Activated effector memory CD4-positive, alpha-beta T cell treated with anti-CD3 and anti-CD28 coated beads, Interleukin-2, amount 50 U/mL, for 16 hours (primary cell): Measurements from ENCODE around the gene SCN1B.

Experiments
- DNase-seq: peaks from one replicate; pipeline ENCODE4 v3.0.0-alpha.2; 2020

Gene SCN1B

DNA sequence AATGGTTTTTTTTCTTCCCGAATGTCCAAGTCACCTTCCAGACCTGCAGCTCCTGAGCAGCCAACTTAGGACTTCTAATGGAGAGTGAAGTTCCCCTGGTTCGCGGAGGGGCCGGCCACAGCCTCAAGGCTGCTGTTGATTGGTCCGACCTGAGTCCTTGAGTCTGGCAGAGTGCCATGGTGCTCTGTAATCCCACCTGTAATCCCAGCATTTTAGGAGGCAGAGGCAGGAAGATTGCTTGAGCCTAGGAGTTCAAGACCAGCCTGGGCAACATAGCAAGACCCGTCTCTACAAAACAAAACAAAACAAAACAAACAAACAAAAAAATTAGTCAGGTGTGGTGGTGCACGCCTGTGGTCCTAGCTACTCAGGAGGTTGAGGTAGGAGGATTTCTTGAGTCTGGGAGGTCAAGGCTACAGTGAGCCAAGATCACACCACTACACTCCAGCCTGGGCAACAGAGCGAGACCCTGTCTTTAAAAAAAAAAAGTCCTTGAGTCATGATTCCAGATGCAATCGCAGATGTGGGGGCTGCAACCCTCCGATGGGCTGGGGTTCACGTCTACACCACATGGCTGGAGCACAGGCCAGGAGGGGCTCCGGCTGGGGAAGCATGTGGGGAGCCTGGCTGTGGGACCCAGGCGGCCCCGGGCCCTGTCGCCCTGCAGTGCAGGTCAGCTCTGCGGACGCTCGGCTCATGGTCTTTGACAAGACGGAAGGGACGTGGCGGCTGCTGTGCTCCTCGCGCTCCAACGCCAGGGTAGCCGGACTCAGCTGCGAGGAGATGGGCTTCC lies 28.9 kb downstream of the SCN1B start:
- DNase-seq, result no peak

DNA sequence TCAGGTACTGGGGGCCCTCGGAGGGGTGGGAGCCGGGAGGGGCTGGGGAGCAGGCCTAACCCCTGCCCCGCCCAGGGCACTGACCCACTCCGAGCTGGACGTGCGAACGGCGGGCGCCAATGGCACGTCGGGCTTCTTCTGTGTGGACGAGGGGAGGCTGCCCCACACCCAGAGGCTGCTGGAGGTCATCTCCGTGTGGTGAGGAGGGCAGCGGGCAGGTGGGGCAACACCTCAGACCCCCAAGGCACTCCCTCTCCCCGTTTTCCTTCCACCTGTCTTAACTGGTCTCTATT lies 29.5 kb downstream of the SCN1B start:
- DNase-seq, result no peak

DNA sequence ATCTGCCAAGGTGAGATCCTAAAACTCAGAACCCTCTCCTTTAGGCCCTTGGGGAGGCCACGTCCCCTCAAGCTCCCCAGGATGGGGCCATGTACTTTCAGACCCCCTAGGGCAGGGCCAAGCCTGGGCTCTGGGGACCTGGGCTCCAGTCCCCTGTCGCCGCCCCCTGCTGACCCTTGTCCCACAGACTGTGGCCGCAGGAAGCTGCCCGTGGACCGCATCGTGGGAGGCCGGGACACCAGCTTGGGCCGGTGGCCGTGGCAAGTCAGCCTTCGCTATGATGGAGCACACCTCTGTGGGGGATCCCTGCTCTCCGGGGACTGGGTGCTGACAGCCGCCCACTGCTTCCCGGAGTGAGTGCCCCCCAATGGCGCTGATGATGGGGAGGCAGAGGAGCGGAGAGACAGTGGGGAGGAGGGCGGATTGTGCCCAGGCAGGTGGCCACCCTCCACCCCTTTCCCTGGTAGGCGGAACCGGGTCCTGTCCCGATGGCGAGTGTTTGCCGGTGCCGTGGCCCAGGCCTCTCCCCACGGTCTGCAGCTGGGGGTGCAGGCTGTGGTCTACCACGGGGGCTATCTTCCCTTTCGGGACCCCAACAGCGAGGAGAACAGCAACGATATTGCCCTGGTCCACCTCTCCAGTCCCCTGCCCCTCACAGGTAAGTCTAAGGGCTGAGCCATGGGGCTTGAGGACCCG lies 30.0 kb downstream of the SCN1B start:
- DNase-seq, result no peak

DNA sequence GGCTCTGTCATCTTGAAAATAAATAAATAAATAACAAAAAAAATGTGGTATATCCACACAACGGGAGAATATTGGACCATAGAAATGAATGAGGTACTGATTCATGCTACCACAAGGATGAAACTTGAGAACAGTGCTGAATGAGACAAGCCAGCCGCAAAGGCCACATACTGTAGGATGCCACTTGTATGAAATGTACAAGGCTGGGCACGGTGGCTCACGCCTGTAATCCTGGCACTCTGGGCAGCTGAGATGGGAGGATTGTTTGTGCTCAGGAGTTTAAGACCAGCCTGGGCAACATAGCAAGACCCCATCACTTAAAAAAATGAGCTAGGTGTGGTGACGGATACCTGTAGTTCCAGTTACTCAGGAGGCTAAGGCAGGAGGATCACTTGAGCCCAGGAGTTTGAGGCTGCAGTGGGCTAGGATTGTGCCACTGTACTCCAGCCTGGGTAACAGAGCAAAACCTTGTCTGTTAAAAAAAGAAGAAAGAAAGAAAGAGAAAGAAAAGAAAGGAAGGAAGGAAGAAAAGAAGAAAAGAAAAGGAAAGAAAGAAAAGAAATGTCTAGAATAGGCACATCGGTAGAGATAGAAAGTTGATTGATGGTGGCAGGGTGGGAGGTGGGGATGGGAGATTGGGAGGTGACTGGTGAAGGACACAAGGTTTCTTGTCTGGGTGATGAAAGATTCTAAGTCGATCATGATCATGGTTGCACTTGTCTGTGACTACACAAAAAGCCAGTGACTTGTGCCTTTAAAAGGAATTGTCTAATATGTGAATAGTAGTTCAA lies 31.5 kb downstream of the SCN1B start:
- DNase-seq, result no peak

DNA sequence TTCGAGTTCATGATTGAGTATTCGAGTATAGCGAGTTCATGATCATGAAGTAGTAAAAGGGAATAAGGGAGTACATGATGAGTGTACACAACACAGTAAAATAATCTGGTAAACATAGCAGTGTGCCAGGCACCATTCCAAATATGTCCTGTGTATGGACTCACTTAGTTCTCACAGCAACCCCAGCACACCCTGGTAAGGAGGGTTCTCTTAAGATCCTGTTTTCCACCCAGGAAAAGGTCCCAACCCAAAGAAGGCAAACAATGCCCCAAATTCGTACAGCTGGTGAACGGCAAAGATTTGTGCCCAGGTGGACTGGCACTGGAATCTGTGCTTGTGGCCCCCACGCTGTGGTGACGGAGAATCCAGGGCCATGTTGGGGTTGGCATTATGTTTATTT lies 32.7 kb downstream of the SCN1B start:
- no peak for DNase-seq

DNA sequence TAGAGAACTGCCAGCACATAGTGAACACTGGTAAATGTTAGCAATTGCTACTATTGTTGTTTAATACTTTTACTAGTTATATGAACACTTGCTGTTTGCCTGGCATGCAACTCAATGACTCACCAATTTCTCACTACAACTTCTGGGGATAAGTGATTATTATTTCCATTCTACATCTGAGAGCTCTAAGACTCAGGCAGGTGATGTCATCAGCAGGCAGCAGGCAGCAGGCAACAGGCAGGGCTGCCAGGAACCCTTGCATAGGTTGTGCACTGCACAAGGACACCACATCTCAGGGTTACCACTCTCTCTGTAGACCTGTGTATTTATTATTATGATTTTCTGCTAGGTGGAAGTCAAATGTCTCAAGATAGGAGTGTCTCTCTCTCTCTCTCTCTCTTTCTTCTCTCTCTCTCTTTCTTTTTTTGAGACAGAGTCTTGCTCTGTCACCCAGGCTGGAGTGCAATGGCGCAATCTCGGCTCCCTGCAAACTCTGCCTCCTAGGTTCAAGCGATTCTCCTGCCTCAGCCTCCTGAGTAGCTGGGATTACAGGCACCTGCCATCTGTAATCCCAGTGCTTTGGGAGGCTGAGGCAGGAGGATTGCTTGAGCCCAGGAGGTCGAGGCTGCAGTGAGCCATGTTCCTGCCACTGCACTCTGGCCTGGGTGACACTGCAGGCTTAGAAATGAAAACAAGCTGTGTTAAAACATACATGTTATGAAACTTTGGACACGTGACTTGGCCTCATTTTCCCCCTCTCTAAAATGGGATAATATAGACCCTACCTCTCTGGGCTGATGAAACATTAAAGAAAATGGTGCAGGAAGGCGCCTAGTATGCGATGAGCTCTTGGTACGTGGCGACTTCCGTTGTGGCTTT lies 33.9 kb downstream of the SCN1B start:
- DNase-seq, result no peak

DNA sequence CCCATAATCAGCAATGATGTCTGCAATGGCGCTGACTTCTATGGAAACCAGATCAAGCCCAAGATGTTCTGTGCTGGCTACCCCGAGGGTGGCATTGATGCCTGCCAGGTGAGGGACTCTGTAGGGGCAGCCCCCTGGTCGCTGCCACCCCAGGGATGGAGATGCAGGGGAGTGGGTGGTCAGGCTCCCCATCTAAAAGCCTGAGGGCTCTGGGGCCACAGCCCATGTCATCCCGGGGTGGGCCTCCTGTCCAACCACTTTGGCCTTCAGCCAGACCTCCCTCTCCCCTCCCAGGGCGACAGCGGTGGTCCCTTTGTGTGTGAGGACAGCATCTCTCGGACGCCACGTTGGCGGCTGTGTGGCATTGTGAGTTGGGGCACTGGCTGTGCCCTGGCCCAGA lies 35.3 kb downstream of the SCN1B start:
- DNase-seq, result no peak

DNA sequence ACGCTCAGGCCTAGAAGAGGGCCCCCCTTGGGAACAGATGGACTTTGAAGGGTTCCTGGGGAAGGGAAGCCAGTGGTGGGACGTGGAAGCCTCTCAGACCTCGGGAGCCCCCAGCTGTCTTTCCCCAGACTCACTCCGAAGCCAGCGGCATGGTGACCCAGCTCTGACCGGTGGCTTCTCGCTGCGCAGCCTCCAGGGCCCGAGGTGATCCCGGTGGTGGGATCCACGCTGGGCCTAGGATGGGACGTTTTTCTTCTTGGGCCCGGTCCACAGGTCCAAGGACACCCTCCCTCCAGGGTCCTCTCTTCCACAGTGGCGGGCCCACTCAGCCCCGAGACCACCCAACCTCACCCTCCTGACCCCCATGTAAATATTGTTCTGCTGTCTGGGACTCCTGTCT lies 35.9 kb downstream of the SCN1B start:
- DNase-seq, result no peak

DNA sequence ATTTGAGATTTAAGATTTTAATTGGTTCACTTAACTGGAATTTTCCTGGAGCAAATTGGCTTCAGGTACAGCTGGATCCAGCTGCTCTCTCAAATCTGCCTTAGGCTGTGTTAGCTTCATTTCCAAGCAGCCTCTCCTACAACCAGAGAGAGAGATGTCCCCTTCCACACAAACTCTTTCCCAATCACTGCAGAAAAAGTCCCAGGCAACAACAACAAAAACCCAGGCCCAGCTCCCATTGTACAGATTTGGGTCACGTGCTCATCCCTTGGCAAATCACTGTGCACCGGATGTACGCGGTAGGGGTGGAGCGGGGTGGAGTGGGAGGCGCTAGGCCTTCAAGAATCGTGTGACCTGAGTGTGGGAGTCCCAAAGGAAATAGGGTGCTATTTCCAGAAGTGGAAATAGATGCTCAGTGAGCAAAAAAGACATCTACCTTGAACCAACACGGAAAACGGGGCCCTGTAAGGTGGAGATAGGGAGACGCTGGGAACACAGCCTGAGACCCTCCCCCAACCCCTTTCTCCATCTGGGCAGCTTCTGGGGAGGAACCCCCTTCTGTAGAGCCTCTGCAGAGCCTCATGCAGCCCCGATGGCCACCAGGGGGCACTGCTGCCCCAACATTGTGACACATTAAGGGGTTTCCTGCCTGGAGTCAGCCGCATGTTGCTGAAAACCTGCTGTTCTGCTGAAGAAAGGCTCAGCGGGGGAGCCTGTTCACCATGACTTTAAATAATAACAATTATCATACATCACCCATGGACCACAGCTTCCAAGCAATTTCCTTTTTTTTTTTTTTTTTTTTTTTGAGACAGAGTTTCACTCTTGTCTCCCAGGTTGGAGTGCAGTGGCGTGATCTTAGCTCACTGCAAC lies 36.7 kb downstream of the SCN1B start:
- DNase-seq, result peak; percentile 95

DNA sequence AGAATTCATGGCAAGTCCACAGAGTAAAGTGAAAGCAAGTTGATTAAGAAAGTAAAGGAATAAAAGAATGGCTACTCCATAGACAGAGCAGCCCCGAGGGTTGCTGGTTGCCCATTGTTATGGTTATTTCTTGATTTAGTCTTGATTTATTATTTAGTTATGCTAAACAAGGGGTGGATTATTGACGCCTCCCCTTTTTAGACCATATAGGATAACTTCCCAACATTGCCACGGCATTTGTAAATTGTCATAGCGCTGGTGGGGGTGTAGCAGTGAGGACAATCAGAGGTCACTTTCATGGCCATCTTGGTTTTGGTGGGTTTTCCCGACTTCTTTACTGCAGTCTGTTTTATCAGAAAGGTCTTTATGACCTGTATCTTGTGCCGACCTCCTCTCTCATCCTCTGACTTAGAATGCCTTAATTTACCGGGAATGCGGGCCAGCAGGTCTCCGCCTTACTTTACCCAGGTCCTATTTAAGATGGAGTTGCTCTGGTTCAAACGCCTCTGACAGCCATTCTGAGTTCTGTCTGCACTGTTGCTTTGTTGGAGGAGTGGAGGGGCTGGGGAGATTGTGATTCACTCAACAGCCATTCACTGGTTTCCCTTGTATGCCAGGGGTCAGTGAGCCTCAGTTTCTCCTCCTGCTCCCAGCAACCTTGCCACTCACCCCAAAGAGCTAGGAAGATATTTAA lies 38.8 kb downstream of the SCN1B start:
- DNase-seq, result no peak

DNA sequence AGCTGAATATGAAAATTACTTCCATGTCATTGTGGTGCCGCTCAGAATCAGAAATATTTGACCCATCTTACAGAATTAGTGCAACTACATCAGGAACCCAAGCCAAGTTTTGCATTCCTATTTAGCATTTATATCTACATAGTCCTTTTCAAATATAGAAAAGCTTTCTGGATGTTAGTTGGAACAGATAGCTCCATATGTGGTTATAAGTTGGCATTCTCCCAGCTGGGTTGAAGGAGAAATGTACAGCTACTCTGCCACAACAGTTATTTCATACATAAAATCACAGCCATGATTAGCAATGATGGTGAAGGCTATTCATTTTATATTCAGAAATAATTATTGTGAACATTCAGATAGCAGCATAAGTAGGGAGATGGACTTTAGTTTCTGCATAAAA lies 39.4 kb downstream of the SCN1B start:
- DNase-seq, result no peak

DNA sequence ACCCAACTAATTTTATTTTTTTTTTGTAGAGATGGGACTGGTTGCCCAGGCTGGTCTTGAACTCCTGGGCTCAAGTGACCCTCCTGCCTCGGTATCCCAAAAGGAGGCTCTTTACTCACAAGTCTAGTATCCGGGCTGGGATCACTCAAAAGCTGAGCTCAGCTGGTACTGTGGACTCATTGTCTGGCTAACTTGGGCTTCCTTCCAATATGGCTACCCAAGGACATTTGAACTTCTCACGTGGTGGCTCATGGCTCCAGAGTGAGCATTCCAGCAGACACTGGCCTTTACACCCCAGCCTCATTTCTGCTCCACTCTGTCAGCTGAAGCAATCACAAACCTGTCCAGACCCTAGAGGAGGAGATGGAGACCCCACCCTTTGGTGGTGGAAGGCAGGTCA lies 40.2 kb downstream of the SCN1B start:
- DNase-seq, result no peak

DNA sequence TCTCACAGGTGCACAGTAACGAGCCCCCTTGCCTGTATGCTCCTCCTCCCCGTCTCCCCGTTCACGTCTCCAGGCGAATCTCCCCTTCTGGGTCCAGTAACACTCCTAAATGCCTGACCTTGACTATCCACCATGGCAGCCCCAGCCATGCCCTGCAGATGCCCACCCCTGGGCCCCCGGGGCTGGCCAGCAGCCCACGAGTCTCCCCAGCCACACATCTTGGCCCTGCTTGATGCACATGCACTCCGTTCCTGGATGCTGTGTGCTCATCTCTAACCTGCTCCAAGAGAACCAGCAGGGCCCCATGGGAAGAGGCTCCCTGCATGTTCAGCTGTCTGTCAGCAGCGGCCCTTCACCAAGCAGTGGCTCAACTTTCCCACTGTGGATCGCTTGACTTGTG lies 43.2 kb downstream of the SCN1B start:
- DNase-seq, result no peak

DNA sequence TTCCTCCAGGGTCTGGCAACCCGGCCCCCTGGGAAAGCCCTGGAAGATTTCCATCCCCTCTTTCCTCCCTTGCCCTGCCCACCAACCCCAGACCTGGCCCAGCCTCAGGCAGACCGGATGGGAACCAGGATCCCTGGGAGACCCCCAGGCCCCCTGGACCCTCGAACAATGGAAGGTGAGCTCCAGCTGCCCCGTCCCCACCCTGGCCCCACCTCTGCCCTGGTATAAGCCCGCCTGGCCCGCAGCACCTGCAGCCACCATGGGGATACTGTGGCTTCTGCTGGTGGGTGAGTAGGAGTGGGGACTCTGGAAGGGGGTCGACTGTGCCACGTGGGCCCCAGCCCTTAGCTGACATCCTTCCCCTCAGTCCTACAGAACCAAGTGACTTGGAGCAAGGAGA lies 43.7 kb downstream of the SCN1B start:
- DNase-seq, result no peak

DNA sequence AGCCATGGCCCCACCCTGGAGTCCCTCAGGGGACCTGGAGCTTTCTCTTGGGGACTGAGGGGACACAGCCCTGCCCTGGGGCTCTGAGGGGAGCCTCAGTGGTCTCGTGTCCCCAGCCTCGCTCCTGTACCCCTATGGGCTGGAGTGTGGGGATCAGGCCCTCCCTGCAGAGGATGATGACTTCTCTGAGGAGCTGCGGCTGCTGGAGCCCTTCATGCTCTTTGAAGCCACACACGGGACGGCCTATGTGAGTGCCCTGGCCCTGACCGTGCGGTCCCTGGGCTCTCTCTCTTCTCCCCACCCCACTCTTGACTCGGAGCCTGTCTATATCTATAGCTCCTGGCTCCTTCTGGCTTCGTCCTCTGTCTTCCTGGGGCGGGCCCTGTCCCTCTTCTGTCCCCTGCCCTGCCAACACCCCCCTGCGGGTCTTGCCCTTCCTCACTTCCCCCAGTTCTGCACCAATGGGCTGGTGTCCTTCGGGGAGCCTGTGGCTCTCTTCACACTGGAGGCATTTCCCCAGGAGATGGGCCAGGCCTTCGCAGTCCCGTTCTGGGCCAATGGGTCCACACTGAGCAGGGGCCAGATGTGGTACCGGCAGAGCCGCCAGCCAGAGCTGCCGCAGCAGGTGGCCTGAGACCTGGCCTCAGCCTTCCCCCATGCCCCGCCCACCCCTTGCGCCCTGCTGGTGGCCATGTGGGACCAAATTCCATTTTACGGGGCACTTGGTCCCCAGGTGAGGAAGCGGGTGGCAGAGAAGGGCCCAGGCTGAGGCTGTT lies 44.3 kb downstream of the SCN1B start:
- no peak for DNase-seq

DNA sequence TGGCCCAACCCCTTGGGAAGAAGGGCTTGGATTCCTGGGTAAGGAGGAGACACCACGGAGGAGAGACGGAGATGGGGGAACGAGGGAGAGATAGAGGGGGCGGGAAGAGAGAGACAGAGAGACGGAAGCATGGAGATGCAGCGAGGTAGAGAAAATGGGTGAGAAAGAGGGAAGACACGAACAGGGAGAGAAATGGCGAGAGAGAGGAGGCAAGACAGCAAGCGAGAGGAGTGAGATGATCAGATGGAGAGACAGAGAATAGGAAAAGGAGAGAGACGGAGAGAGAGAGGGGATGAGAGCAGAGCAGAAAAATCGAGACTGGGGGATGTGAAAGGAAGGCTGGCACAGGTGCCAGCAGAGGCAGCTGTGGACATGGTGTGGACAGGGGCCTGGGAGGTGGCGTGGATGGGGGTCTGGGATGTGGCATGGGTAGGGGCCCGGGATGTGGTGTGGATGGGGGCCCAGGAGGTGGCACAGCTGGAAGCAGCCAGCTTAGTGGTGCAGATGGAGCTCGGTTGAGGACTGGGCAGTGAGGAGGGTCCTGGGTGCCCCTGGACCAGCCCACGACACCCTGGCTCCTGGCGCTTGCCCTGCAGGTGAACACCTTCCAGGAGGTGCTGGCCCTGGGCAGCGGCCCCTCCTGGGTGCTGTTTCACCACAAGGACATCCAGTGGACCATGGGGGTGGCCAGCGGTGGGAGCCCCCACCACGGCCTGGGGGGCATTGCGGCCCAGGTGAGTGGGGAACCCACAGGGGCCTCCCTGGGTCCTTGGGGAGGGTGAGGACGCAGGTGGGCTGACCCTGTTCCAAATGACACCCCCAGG lies 45.1 kb downstream of the SCN1B start:
- DNase-seq, result no peak

DNA sequence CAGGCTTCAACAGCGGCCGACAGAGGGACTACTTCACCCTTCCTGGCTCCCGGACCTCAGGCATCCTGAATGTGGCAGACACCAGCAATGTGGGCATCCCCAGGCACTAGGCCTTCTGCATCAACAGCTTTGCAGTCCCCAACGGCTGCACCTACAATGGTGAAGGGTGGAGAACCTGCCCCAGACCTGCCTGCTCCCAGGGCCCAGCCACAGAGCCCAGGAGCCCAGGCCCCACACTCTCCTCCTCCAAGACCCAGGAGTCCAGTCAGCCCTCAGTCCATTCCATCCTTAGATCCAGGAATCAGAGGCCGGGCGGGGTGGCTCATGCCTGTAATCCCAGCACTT lies 45.7 kb downstream of the SCN1B start:
- DNase-seq, result no peak

DNA sequence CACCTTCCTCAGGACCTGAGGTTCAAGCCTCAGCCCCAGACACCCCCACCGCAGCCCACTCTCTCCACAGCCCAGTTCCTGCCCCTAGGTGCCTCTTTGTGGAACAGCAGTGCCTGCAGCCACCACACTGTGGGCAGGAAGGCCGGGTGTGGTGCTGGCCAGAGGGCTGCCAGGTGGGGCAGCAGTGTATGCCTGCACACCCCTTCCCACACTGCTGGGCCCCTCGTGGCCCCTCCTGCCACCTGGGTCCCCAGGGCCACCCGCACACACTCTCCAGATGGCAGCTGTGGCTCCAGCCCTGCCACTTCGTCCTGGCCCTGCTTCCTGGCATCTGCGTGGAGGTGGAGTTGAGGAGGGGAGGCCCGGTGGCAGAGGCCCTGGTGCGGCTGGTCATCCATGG lies 46.4 kb downstream of the SCN1B start:
- DNase-seq, result no peak

DNA sequence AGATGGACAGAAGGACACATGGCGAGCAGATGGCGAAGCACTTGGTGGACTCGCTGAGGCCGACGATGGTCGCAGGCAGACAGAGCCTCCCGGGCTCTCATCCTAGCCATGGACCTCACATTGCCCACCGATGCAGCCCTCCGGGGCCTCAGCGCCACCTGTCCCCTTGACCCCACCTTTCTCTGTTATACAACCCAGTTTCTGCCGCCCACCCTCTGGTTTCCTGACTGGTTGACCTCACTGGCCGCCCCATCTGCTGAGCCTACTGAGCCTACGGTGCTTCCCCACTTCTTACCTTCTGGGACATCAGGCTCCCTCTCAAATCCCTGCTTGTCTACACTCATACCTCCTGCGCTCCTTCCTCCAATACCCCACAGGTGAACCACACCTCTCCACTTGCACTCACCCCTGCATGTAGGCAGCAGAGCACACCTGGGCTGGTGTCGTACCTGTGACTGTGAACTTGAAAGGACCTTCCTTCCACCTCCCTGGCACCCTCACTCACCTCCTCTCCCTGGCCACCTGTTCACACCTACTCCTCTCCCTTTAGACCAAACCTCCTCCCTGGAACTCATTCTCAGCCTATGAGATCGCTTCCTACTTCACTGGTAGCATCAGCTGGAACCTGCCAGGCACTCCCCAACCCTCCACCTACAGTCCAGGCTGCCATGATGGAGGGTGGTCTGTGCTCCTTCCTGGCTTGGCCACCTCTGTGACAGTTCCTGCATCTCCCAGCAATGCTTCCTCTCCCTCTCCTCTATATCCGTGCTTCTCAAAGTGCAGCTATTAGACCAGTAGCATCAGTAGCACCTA lies 47.3 kb downstream of the SCN1B start:
- no peak for DNase-seq
